Fibroblast of villous mesenchyme (primary cell): ENCODE measurements around the gene ABLIM1. TPM values are rescaled to one million over a fixed set of nuclear protein-coding genes. Genes with fewer than 3 reads are reported as not detected.

Source experiments
- DNase-seq: peaks from one replicate; pipeline ENCODE4 v3.0.0-alpha.2; 2010; ENCODE audit warnings: low read depth
- H3K4me3 ChIP-seq: 2 replicates; pipeline ENCODE4 v1.5.1; 2011; ENCODE audit warnings: low read depth, mild to moderate bottlenecking, low read length
- total RNA-seq: library from RNA; depleted of rRNA; stranded (reverse); fragments of >200 nt; gene quantifications from 2 replicates; pipeline ENCODE4 v1.2.3, GENCODE V29; 2012
- TF ChIP-seq, protein P1 (sequence below): IDR thresholded peaks from 2 replicates; pipeline ENCODE4 v1.5.1; 2012; ENCODE audit warnings: low read depth, mild to moderate bottlenecking, low read length; ENCODE audit not compliant: insufficient read depth

Gene ABLIM1
- total RNA-seq, 1 donor = 18.6 TPM

DNA sequence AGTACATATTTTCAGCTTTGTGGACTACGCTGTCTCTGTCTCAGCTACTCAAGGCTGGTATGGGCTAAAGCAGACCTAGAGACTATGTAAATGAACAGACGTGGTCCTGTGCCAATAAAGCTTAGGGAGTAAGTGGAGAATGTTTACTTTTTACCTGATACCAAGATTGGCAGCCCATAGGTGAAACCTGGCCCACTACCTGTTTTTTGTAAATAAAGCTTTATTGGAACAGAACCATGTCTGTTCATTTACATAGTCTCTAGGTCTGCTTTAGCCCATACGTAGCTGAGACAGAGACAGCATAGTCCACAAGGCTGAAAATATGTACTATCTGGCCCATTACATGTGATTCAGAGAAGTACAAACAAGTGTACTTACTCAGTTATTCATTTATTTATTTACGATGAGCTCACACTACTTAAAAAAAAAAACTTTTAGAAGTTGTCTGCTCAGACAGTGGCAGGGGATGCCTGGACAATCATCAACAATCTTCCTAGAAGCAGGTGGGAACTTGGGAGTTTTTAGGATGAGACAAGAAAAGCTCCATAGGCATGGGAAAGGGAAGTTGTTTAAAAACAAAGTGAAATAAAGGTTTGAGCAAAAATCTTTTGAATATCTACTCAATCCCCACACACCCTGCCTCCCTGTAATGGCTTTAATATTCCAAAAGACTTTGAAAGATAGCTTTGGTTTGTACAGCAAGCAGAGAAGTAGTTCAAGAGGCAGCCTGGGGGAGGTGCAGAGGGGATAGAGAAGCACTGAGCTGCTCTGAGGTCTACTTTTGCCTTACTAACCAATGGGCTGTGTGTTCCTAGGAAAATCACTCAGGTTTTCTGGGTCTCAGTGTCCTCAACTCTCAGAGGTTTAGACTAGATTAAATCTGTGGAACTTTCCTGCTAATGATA is 139.4 kb downstream of the ABLIM1 start:
- no peak overlapping the region for H3K4me3 ChIP-seq
- no peak for DNase-seq
- TF ChIP-seq, protein P1, sequence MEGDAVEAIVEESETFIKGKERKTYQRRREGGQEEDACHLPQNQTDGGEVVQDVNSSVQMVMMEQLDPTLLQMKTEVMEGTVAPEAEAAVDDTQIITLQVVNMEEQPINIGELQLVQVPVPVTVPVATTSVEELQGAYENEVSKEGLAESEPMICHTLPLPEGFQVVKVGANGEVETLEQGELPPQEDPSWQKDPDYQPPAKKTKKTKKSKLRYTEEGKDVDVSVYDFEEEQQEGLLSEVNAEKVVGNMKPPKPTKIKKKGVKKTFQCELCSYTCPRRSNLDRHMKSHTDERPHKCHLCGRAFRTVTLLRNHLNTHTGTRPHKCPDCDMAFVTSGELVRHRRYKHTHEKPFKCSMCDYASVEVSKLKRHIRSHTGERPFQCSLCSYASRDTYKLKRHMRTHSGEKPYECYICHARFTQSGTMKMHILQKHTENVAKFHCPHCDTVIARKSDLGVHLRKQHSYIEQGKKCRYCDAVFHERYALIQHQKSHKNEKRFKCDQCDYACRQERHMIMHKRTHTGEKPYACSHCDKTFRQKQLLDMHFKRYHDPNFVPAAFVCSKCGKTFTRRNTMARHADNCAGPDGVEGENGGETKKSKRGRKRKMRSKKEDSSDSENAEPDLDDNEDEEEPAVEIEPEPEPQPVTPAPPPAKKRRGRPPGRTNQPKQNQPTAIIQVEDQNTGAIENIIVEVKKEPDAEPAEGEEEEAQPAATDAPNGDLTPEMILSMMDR = no peak

DNA sequence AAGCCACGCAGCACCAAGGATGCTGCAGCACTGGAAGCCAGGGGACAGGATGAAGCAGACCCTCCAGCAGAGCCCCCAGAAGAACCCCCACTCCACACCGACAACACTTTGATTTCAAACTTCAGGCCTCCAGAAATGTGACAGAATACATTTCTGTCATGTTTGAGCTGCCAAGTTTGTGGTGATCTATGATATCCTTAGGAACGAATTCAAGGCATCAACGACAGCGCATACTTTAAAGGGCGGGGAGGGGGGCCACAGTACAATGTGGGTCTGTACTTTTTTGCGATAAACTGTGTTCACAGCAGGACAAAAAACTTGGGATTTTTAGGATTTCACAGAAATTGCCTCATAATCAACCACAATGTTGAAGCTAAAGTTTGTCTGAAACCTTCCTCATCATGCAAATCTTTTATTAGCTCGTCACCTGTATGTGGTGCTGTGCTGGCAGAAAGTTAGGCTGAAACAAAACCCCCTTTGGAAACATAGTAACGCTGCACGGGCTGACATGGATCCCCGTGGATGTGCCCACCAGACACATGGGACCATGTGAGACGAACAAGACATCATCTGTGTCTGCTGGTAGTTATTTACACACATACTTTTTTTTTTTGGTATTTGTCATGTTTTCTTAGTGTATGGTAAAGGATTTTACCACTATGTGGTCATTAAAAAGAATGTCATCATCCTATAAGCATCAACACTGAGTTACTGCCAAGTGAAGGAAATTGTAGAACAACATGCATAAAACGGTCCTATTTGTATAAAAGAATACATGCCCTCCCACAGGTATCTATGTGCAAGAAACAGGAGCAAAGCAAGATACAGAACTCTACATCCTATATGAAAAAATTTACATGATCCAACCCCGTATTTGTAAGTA is 140.5 kb downstream of the ABLIM1 start:
- TF ChIP-seq, protein P1 = no peak
- DNase-seq = no peak
- H3K4me3 ChIP-seq = no peak overlapping the region

DNA sequence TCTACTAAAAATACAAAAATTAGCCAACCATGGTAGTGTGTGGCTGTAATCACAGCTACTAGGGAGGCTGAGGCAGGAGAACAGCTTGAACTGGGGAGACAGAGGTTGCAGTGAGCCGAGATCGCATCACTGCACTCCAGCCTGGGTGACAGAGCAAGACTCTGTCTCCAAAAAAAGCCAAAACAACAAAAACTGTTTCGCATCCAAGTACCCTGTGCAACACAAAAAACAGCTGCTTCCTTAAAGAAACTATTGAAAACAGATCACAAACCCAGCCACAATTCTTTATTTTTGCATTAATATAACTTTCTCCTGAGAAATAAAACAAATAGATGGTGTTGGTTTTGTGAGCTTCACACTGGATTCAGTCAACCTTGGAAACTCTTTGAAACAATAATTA is 141.7 kb downstream of the ABLIM1 start:
- no peak for DNase-seq
- TF ChIP-seq, protein P1 = no peak
- no peak overlapping the region for H3K4me3 ChIP-seq

DNA sequence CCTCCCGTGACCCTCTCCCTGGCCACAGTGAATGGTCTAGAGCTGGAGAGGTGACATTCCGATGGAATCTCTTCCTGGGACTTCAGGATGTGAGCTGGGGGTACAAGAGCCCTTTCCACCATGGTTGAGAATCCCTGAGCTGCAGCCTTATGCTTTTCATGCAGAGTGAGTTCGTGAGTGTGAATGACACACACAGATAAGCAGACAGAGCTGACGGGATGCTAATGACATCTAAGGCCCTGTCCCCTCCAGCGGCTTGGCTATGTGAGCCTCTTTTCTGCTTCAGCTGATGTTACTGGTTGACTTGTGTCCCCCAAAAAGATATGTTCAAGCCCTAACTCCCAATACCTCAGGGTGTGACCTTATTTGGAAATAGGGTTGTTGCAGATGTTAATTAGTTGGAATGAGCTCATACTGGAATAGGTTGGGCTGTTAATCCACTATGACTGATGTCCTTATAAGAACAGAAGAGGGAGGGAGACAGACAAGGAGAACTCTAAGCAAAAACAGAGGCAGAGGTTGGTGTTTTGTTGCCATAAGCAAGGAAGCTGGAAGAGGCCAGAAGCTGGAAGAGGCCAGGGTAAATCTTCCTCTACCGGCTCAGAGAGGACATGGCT is 142.7 kb downstream of the ABLIM1 start:
- TF ChIP-seq, protein P1 = no peak
- H3K4me3 ChIP-seq = no peak overlapping the region
- no peak for DNase-seq

DNA sequence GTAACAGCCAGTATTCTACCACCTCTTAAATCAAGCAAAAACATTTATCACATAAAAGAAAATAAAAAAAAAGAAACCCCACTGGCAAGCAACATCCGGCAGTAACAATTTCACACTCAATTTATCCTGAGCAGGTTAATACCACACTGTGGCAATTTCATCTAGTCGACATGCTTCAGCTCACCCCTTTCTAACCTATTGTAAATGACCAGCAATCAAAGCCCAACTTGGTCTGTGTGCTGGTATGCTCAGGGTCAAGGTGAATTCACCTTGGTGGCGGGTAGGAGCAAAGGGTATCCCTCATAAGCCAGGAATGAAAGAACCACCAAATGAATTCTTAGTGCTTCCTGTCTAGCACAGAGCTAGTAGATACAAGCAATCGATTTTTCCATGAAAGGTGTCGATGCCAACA is 144.7 kb downstream of the ABLIM1 start:
- H3K4me3 ChIP-seq = no peak overlapping the region
- DNase-seq = no peak
- TF ChIP-seq, protein P1 = no peak

DNA sequence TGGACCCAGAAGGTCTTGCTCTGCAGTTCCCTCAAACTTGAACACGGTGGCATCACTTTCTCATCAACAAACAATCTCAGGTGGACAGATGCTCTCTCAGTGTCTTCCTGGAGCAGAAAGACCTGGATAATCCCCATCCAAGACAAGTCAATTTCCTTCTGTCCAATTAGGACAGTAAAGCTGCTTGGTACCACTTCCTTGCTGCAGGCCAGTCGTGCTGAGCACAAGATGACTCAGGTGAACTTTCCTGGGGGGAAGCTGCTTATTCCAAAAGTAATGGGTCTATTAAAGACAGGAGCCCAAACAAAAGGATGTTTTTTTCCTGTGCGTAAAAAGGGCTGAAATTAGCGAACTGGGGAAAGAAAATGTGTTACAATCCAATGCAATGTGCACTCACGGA is 146.2 kb downstream of the ABLIM1 start:
- no peak overlapping the region for H3K4me3 ChIP-seq
- no peak for DNase-seq
- TF ChIP-seq, protein P1 = no peak
